Fibroblast of mammary gland (primary cell): ENCODE results near the gene ZNF423.

ENCODE experiments used
- DNase-seq: peaks from one replicate; pipeline ENCODE4 v3.0.0-alpha.2; 2010; ENCODE audit warnings: low read depth
- H3K4me3 ChIP-seq: 2 replicates; pipeline ENCODE4 v1.5.1; 2011; ENCODE audit warnings: low read depth, mild to moderate bottlenecking, low read length, moderate library complexity; ENCODE audit not compliant: control insufficient read depth
- TF ChIP-seq, protein P1 (sequence below): conservative IDR thresholded peaks from 2 replicates; pipeline ENCODE4 v1.5.1; 2011; ENCODE audit warnings: low read depth, low read length, inconsistent platforms; ENCODE audit not compliant: control insufficient read depth, insufficient read depth

ZNF423 gene

GRCh38 chr16:49596648-49597291 lies 259.1 kb downstream of the ZNF423 start:
- TF ChIP-seq, protein P1, sequence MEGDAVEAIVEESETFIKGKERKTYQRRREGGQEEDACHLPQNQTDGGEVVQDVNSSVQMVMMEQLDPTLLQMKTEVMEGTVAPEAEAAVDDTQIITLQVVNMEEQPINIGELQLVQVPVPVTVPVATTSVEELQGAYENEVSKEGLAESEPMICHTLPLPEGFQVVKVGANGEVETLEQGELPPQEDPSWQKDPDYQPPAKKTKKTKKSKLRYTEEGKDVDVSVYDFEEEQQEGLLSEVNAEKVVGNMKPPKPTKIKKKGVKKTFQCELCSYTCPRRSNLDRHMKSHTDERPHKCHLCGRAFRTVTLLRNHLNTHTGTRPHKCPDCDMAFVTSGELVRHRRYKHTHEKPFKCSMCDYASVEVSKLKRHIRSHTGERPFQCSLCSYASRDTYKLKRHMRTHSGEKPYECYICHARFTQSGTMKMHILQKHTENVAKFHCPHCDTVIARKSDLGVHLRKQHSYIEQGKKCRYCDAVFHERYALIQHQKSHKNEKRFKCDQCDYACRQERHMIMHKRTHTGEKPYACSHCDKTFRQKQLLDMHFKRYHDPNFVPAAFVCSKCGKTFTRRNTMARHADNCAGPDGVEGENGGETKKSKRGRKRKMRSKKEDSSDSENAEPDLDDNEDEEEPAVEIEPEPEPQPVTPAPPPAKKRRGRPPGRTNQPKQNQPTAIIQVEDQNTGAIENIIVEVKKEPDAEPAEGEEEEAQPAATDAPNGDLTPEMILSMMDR: no peak
- no peak for DNase-seq
- H3K4me3 ChIP-seq: no peak overlapping the region

- TF ChIP-seq, protein P1: no peak
- peak; percentile 53 for DNase-seq
- H3K4me3 ChIP-seq: no peak overlapping the region
Measured at GRCh38 chr16:49596068-49596467, 259.8 kb downstream of the ZNF423 start.

- no peak overlapping the region for H3K4me3 ChIP-seq
- no peak for DNase-seq
- TF ChIP-seq, protein P1: no peak
Measured at GRCh38 chr16:49594685-49595498, 261.0 kb downstream of the ZNF423 start.

DNA sequence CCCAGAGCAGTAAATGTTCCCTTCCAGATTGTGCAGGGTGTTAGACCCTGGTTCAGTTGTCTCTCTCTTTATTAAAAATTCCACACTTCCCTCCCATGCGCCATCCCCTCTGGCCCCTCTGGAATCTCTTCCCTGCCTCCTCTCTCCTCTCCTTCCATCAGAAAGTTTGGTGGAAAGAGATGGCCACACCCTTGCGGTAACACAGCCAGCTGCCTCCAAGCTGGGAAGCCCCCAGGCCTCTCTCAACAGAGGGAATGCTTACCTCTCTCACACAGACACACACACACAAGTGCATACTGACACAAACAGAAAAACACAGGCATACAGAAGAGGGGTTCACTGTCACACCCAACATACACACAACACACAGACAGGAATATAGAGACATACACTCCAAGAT lies 261.8 kb downstream of the ZNF423 start:
- H3K4me3 ChIP-seq: no peak overlapping the region
- no peak for DNase-seq
- TF ChIP-seq, protein P1: no peak

GRCh38 chr16:49593424-49594040 lies 262.4 kb downstream of the ZNF423 start:
- DNase-seq: no peak
- TF ChIP-seq, protein P1: no peak
- H3K4me3 ChIP-seq: no peak overlapping the region

DNA sequence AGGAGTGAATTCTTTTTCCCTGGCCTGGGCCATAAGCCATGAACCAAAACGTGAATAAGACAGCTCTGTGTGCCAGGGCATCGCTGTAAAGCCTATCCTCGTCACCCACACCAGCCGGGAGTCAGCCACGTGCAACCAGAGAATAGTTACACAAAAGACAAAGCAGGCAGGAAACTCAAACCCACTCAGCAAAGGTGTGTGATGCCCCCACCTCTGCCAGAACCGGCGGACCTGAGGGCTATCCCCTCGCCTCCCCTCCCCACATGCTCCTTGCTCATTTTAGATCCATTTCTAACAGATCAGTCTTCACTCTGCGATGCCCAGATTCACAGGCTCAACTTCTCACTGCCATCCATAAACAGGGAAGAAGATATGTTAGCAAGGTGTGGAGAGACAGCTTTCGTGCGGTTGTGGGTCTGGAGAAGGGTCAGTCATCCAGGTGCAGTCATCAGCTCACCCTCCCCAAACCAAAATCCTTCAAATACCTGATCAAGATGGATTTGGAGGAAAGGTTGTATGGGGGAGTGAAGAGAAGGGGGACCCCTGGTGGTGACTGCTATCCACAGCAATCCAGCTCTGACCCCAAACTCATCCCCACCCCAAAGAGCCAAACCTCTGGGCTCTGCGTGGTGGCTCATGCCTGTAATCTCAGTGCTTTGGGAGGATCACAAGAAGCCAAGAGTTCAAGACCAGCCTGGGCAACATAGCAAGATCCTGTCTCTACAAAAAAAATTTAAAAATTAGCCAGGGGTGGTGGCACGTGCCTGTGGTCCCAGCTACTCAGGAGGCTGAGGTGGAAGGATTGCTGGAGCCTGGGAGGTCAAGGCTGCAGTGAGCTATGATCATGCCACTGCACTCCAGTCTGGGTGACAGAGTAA lies 263.1 kb downstream of the ZNF423 start:
- no peak overlapping the region for H3K4me3 ChIP-seq
- TF ChIP-seq, protein P1: peak; percentile 75
- peak; percentile 32 for DNase-seq
